Fibroblast of lung (primary cell): ENCODE results near the gene ZNF77.
"Not testable (repeated sequence)": the region's sequence is repeated elsewhere in the genome, so short reads cannot be mapped to it uniquely, and the experiment has no call there.

Experiments
- CTCF ChIP-seq, 2 donors: IDR thresholded peaks in 1 of 2; conservative IDR thresholded peaks in 1 of 2; 1 replicate in 1 of 2; 2 replicates in 1 of 2; pipeline ENCODE4 v1.5.1; 2011 to 2012; ENCODE audit warnings: low read length in 2 of 2, control low read depth in 1 of 2, inconsistent platforms in 1 of 2, low read depth in 1 of 2, mild to moderate bottlenecking in 1 of 2
- EZH2 ChIP-seq: IDR thresholded peaks from 2 replicates; pipeline ENCODE4 v1.5.1; 2012; ENCODE audit warnings: low read length, control low read depth, mild to moderate bottlenecking; ENCODE audit errors: missing control alignments

- not testable (repeated sequence) for TF ChIP-seq CTCF (conservative IDR thresholded peaks at IDR 0.05 in 1 of 2, IDR thresholded peaks at IDR 0.05 in 1 of 2; ENCODE audit: low read depth in 1 of 2, low read length in 2 of 2); EZH2
Measured at GRCh38 chr19:2963631-2964030, 18.9 kb upstream of the ZNF77 start.
